Inflammatory macrophage treated with lipopolysaccharide for 1 hour (primary cell): ENCODE data around the gene IFI27L2.

Source experiments
- DNase-seq, 2 donors: peaks; one replicate each; pipeline ENCODE4 v3.0.0-alpha.2; 2020 to 2022

The IFI27L2 gene

DNA sequence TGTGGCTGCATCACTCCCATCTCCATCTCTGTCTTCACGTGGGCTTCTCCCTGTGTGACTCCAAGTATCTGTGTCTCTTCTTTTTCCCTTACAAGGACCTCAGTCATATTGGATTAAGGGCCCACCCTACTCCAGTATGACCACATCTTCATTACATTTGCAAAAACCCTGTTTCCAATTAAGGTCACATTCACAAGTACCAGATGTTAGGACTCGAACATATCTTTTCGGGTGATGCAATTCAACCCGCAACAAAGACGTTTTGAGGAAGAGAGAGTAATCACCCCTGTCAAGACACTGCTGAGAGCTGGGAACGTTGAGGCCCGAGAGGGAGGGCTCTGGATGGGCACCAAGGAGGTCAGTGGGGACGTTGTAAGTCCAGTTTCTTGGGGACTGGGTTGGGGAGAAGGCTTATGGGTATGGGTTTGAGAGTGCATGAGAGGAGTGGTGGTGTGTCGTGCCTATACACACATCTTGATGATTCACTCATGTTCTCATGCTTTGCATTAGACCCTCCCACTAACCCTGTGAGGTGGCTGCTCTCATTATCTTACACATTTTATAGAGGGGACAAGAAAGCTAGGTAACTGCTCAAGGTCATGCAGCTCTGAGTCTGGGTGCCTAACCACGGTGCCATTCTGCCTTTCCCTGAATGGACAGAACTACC is 30.9 kb downstream of the IFI27L2 start:
- DNase-seq, result no peak

DNA sequence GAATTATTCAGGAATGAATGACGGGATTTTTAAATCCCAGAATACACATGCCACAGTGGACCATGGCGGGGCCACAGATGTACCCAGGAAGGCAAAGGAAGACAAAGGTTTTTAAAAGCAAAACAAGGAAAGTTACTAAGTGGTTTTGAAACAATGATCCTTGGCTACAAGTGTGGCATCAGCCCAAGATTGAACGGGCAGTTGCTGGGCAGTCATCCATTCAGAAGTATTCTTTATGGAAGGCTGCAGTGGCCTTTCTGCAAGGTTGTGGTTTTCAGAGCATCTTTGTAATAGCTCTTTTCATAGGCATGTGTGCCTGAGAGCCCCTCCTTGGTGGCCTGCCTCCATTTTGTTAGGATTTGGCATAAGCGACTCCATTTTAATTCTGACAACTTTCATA is 32.3 kb downstream of the IFI27L2 start:
- DNase-seq, result no peak

DNA sequence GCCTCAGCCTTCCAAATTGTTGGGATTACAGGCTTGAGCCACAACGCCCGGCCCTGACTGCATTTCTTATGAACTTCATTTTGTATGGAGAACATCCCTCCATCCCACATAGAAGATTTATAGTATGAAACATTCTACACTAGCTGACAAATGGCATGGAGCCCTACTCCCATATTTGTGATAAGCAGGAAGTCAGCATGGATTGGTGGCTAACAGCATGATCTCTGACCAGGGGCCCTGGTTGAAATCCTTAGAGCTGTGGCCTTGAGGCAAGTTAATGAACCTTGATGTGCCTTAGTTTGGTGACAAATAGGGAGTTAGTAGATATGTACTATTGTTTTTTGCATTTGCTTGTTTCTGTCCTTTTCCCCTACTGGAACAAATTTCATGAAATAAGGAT is 36.0 kb downstream of the IFI27L2 start:
- DNase-seq, result no peak

DNA sequence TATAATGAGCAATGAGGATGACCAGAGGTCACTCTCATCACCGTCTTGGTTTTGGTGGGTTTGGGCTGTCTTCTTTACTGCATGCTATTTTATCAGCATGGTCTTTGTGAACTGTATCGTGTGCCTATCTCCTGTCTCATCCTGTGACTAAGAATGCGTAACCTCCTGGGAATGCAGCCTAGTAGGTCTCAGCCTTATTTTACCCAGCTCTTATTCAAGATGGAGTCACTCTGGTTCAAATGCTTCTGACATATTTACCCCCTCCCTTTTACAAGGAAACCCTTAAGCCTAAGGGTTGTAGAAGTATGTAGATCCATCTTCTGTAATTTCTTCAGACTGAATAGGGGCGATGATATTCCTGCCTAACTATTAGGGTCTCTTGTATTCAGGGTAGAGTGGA is 39.9 kb downstream of the IFI27L2 start:
- no peak for DNase-seq

DNA sequence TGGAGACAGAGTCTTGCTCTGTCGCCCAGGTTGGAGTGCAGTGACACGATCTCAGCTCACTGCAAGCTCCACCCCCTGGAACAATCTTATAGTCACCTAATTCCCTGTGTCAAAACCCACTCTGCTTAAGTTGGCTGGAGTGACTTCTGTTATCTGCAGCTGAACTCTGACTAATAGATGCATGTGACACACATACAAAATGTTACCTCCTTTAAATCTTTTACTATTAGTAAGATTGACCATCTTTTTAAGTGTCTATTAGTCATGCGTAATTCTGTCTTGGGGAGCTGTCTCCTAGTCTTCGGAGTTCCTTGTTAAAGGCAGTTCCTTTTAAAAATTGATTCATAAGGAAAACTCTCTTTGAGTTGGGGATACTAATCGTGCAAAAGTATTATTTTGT is 40.9 kb downstream of the IFI27L2 start:
- DNase-seq, result no peak

DNA sequence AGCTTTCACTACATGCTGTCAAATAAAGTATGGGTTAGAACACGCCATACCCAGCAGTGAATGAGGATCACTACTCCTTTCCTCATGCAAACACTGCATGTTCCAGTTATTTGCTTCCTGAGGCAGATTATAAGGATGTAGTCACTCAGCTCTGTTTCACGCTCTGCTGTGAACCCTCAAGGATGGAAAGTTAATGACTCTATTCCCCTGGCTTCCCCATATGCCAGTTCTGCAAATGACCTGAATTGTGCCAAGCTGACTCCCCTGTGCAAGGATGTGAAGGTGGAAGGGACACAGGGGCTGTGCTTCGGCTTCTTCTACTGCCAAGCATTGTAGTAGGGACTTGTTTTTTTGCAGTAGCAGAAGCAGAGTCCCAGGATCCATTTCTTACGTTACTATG is 41.5 kb downstream of the IFI27L2 start:
- no peak for DNase-seq

DNA sequence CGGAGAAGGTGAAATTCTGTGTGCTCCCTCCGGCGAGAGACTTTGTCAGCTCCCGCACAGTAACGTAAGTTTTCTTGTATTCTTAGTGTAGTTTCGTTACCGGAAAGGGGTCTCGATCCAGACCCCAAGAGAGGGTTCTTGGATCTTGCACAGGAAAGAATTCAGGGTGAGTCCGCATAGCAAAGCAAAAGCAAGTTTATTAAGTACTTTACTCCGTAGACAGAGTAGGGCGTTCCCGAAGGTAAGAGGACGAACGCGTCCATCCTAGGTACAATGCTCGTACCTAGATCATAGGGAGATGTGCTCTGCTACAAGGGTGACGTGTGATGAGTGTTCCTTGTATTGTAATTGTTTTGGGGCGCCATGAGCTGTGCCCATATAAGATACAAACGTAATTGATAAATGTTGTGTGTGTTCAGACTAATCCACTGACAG is 48.0 kb downstream of the IFI27L2 start:
- peak in 1 of 2 donors; percentile 6 for DNase-seq

DNA sequence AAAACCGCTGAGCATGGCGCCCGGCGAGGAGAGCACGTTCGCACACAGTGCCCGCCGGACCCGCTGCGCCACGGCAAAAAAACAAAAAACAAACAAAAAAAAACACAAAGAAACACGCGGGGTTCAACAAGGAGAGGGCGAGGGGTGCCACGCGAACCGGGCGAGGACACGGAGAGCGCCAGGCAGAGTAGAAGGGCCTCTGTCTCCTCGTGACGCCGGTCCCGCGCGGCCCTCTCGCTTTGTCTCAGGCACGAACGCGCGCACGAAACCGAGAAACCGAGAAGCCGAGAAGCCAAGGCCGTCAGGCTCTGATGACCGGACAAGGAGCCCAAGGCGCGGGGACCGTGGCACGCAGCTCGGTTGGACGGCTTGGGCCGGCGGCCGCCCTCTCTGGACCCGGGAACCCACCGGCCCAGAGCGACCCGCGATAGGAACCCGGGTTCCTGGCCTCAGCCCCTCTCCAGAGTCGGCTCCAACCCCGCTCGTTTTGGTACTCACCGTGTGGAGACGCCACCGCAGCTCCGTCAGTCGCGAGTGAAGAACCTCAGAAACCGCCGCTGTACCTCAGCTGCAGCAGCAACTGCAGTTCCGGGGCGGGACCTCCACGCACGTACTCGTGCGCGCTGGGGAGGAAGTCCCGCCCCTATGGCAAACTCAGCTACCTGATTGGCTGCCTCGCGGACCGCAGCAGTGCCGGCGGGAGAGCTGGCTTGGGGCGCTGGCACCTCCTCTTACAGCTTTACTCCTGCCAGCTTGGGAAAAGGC is 48.6 kb downstream of the IFI27L2 start, which contains the start of the genes DDX24 and IFI27L1:
DDX24 (minus strand) TSS at position 582 of the 765 bp plus-strand sequence. CDS start 1,460 bp downstream, outside the sequence.
IFI27L1 (plus strand) TSS at position 690 of the 765 bp plus-strand sequence. CDS start 15,628 bp downstream, outside the sequence.
- peak; percentile 90 to 97 for DNase-seq

DNA sequence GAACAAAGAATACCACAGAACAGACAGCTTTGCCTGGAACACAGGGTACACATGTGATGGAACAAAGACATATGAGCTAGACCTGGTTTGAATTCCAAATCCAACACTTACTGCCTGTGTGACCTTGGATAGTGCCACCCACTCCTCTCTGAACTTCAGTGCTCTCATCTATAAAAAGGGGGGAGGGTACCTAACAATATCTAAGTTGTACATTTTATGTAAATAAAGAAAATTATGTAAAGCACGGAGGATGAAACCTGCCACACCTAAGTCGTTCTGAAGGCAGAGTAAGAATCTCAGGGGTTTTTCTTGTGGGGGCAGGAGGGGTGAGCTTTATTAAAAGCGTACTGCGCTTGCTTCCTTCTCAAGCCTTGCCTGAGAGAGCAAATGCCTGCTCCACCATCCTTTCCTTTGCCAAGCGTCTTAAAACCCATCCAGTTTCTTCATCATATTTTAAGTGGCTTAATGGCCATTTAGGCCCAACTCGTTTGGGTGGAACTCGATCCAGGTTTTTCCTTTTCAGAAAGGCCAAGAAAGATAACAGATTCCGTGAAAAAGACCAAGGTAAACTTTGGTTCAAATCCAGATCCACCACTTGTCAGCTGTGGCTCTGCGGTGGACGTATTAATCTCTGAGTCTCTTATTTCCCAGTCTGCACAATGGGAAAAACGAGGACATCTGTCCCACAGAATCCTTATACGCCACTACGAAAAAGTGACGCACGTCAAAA is 49.3 kb downstream of the IFI27L2 start:
- DNase-seq, result peak in 1 of 2 donors; percentile 25

DNA sequence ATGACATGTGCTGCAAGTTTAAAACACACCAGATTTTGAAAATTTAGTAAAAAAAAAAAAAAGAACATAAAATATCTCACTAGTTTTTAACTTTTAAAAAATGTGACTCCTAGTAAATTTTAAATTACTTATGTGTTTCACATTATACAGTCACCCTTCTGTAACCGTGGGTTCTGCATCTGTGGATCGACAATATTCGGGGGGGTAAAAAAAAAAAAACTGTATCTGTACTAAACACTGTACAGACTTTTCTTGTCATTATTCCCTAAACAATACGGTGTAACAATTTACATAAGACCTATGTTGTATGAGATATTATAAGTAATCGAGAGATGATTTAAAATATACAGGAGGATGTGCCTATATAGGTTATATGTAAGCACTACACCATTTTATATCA is 51.6 kb downstream of the IFI27L2 start:
- DNase-seq, result no peak
